GM23338 (cell line): ENCODE results near the gene ATP1B3. TPM values are rescaled to one million over a fixed set of nuclear protein-coding genes. Genes with fewer than 3 reads are reported as not detected.

Experiments
- ATAC-seq: fragments of 200-7000 bp; cut with Tn5 transposase; 3 replicates; pipeline ENCODE4 v1.9.1; 2020
- DNase-seq: peaks from one replicate; pipeline ENCODE4 v3.0.0-alpha.2; 2015; ENCODE audit warnings: low spot score
- H2AFZ ChIP-seq: fragments of 200-600 bp; sonication (generic); 2 replicates; pipeline ENCODE4 v1.8.0; 2016; ENCODE audit warnings: antibody characterized with exemption, mild to moderate bottlenecking, moderate library complexity
- H3F3A ChIP-seq: fragments of 200-600 bp; sonication (generic); replicated peaks from 2 replicates; pipeline ENCODE4 v1.8.0; 2017; ENCODE audit warnings: antibody characterized with exemption, mixed run types, low read depth
- H3K27ac ChIP-seq: fragments of 200-600 bp; sonication (generic); 2 replicates; pipeline ENCODE4 v1.6.1; 2016; ENCODE audit warnings: low read depth
- H3K27me3 ChIP-seq: fragments of 200-600 bp; sonication (generic); 2 replicates; pipeline ENCODE4 v1.8.0; 2016; ENCODE audit warnings: mild to moderate bottlenecking, mixed run types, moderate library complexity; ENCODE audit not compliant: insufficient read depth
- H3K36me3 ChIP-seq: fragments of 200-600 bp; sonication (generic); 2 replicates; pipeline ENCODE4 v1.8.0; 2016; ENCODE audit warnings: mild to moderate bottlenecking; ENCODE audit not compliant: insufficient read depth
- H3K4me1 ChIP-seq: fragments of 200-600 bp; sonication (generic); 2 replicates; pipeline ENCODE4 v1.8.0; 2016; ENCODE audit warnings: mild to moderate bottlenecking, moderate library complexity; ENCODE audit not compliant: insufficient read depth
- H3K4me2 ChIP-seq: fragments of 200-600 bp; sonication (generic); 2 replicates; pipeline ENCODE4 v1.7.1; 2017; ENCODE audit warnings: mixed run types
- H3K4me3 ChIP-seq: fragments of 200-600 bp; sonication (generic); 2 replicates; pipeline ENCODE4 v1.6.1; 2016; ENCODE audit warnings: mixed run types
- H3K79me2 ChIP-seq: fragments of 200-600 bp; sonication (generic); replicated peaks from 2 replicates; pipeline ENCODE4 v1.8.0; 2017; ENCODE audit warnings: mild to moderate bottlenecking; ENCODE audit not compliant: insufficient read depth
- H3K9me2 ChIP-seq: fragments of 200-600 bp; sonication (generic); 2 replicates; pipeline ENCODE4 v1.8.0; 2017; ENCODE audit not compliant: insufficient read depth
- H4K20me1 ChIP-seq: fragments of 200-600 bp; sonication (generic); replicated peaks from 2 replicates; pipeline ENCODE4 v1.8.0; 2017; ENCODE audit warnings: mild to moderate bottlenecking; ENCODE audit not compliant: insufficient read depth
- H3K27ac Mint-ChIP-seq: 2 replicates; pipeline ENCODE4 v1.8.0; 2020; ENCODE audit warnings: inconsistent platforms, mild to moderate bottlenecking, moderate library complexity, mixed read lengths
- H3K27me3 Mint-ChIP-seq: 3 replicates; pipeline ENCODE4 v1.8.0; 2022; ENCODE audit warnings: low read depth, mild to moderate bottlenecking, moderate library complexity, mixed read lengths, inconsistent platforms; ENCODE audit not compliant: insufficient read depth, poor library complexity
- H3K36me3 Mint-ChIP-seq: 3 replicates; pipeline ENCODE4 v1.8.0; 2021; ENCODE audit warnings: low read depth, mild to moderate bottlenecking, inconsistent platforms, moderate library complexity, mixed read lengths
- H3K4me1 Mint-ChIP-seq: 3 replicates; pipeline ENCODE4 v1.8.0; 2020; ENCODE audit warnings: mild to moderate bottlenecking, inconsistent platforms, mixed read lengths
- H3K4me3 Mint-ChIP-seq: 3 replicates; pipeline ENCODE4 v1.8.0; 2021; ENCODE audit warnings: moderate library complexity, mild to moderate bottlenecking, inconsistent platforms, mixed read lengths
- H3K9me3 Mint-ChIP-seq: 3 replicates; pipeline ENCODE4 v1.8.0; 2020; ENCODE audit warnings: moderate library complexity, mild to moderate bottlenecking, inconsistent platforms, mixed read lengths
- CTCF ChIP-seq, 2 experiments: fragments of 200-600 bp in 1 of 2; sonication (generic) in 1 of 2; conservative IDR thresholded peaks; 2 replicates each; pipeline versions ENCODE4 v1.5.1 to v1.6.1; 2016 to 2017; ENCODE audit warnings: antibody characterized with exemption in 2 of 2, low read depth in 2 of 2, mild to moderate bottlenecking in 2 of 2, moderate library complexity in 1 of 2
- NANOG ChIP-seq: IDR thresholded peaks from 2 replicates; pipeline ENCODE4 v1.6.1; 2016; ENCODE audit warnings: antibody characterized with exemption, borderline replicate concordance
- POLR2AphosphoS5 ChIP-seq: IDR thresholded peaks from 2 replicates; pipeline ENCODE4 v1.6.1; 2016; ENCODE audit warnings: antibody characterized with exemption, low read depth
- REST ChIP-seq: IDR thresholded peaks from one replicate; pipeline ENCODE4 v1.6.1; 2018; ENCODE audit warnings: antibody characterized with exemption; ENCODE audit not compliant: unreplicated experiment
- STAT1 ChIP-seq: IDR thresholded peaks from one replicate; pipeline ENCODE4 v1.6.1; 2016; ENCODE audit warnings: antibody characterized with exemption; ENCODE audit not compliant: unreplicated experiment
- ZNF114 ChIP-seq: fragments of 250-450 bp; sonication (Bioruptor Pico); IDR thresholded peaks from 2 replicates; pipeline ENCODE4 v1.5.0; 2020; ENCODE audit warnings: mild to moderate bottlenecking, moderate library complexity
- ZNF331 ChIP-seq: fragments of 250-450 bp; sonication (Bioruptor Pico); IDR thresholded peaks from 2 replicates; pipeline ENCODE4 v1.5.0; 2020; ENCODE audit warnings: low read depth, mild to moderate bottlenecking, moderate library complexity
- polyA plus RNA-seq: library from polyadenylated mRNA; unstranded; fragments of >200 nt; fragmentation: Nextera tagmentation; extraction: Ambion mirVana; gene quantifications from 2 replicates; pipeline ENCODE4 v1.2.1, GENCODE V29; 2016
- total RNA-seq: library from RNA; depleted of rRNA; stranded (reverse); fragments of >200 nt; shearing (Covaris generic); gene quantifications from 2 replicates; pipeline ENCODE4 v1.2.3, GENCODE V29; 2014

Gene ATP1B3
- total and polyA plus RNA-seq, 2 experiments from 2014 or later = 135 to 315 TPM

- H3K27ac Mint-ChIP-seq = no peak overlapping the region
- H3K36me3 ChIP-seq = no peaks in the 10 kb centered on the region
- H3K4me1 Mint-ChIP-seq = peaks cover 10% of the 10 kb centered on the region
- no peak overlapping the region for H3K27ac ChIP-seq
- peaks cover 13% of the 10 kb centered on the region for H3K4me1 ChIP-seq
- H3F3A ChIP-seq = no peaks in the 10 kb centered on the region
- no peak overlapping the region for H2AFZ ChIP-seq
- no peaks in the 10 kb centered on the region for H3K36me3 Mint-ChIP-seq
- no peak overlapping the region for H3K4me2 ChIP-seq
- H3K9me2 ChIP-seq = no peaks in the 10 kb centered on the region
- H3K79me2 ChIP-seq = no peaks in the 10 kb centered on the region
- no peak overlapping the region for H3K4me3 ChIP-seq
- H3K4me3 Mint-ChIP-seq = no peak overlapping the region
- no peaks in the 10 kb centered on the region for H4K20me1 ChIP-seq
- peaks cover 5% of the 10 kb centered on the region for H3K27me3 Mint-ChIP-seq
- ATAC-seq = no peak
- no peaks in the 10 kb centered on the region; the same call in 2 of the 3 replicates for H3K9me3 Mint-ChIP-seq
- TF ChIP-seq POLR2AphosphoS5 (no peak), NANOG (no peak), ZNF331 (CRISPR knock-in tag) (no peak)
- no peak for DNase-seq
- H3K27me3 ChIP-seq = no peaks in the 10 kb centered on the region
These were observed 31.6 kb upstream of the ATP1B3 start for GRCh38 chr3:141844812-141845211.

GRCh38 chr3:141845407-141846049 lies 30.9 kb upstream of the ATP1B3 start:
- Mint-ChIP-seq H3K27me3 (peaks cover 5% of the 10 kb centered on the region), H3K27ac (no peak overlapping the region), H3K9me3 (no peaks in the 10 kb centered on the region; the same call in 2 of the 3 replicates), H3K36me3 (no peaks in the 10 kb centered on the region), H3K4me1 (peaks cover 9% of the 10 kb centered on the region), H3K4me3 (no peak overlapping the region)
- TF ChIP-seq NANOG = no peak
- no peak for TF ChIP-seq POLR2AphosphoS5
- no peak for TF ChIP-seq ZNF114 (CRISPR knock-in tag)
- peak; percentile 25 to 75; a peak in 3 of 4 replicates for TF ChIP-seq CTCF (conservative IDR thresholded peaks at IDR 0.05; ENCODE audit: low read depth in 2 of 2)
- no peak for TF ChIP-seq STAT1
- no peak for TF ChIP-seq REST
- H3K9me2 ChIP-seq = no peaks in the 10 kb centered on the region
- H3K27me3 ChIP-seq = no peaks in the 10 kb centered on the region
- ATAC-seq (peak; percentile 86), DNase-seq (peak; percentile 67)
- H3K4me2 ChIP-seq = no peak overlapping the region
- H3K27ac ChIP-seq = no peak overlapping the region
- H3K36me3 ChIP-seq = no peaks in the 10 kb centered on the region
- H2AFZ ChIP-seq = 0 out of 2 replicates have a peak overlapping the region, but pooled peaks have one; percentile 40
- H3K4me3 ChIP-seq = no peak overlapping the region
- no peaks in the 10 kb centered on the region for H3K79me2 ChIP-seq
- H3F3A ChIP-seq = no peaks in the 10 kb centered on the region
- no peaks in the 10 kb centered on the region for H4K20me1 ChIP-seq
- H3K4me1 ChIP-seq = peaks cover 10% of the 10 kb centered on the region
